ENCODE data around the gene TTC23. TPM values are rescaled to one million over a fixed set of nuclear protein-coding genes. Genes with fewer than 3 reads are reported as not detected.

TTC23 gene
- total RNA-seq, 1 experiment from 2014 or later = 17.8 TPM

Other genes starting within 250 kb of the TTC23 start
- gene PGPEP1L, start 241.8 kb downstream of the TTC23 start, total RNA-seq (2021) = not detected in 3 replicates
- 2.1 to 2.2 TPM (median 2.2 TPM) in 3 replicates for gene SYNM, start 144.5 kb downstream of the TTC23 start, total RNA-seq (2021)
- 18.4 to 20.3 TPM (median 18.5 TPM) in 3 replicates for gene LRRC28, start 1.9 kb upstream of the TTC23 start, total RNA-seq (2021)

All from WTC11 (cell line).